Parathyroid adenoma (tissue), 2 donors: ENCODE measurements around the gene SYTL5.

Source experiments
- H2AFZ ChIP-seq: fragments of 300-600 bp; sonication (generic); one replicate; pipeline ENCODE4 v1.7.0; 2017; ENCODE audit warnings: antibody characterized with exemption, mild to moderate bottlenecking
- H3K27ac ChIP-seq: fragments of 300-600 bp; sonication (generic); one replicate; pipeline ENCODE4 v1.7.0; 2017
- H3K27me3 ChIP-seq: fragments of 300-600 bp; sonication (generic); one replicate; pipeline ENCODE4 v1.7.0; 2017; ENCODE audit warnings: low read length; ENCODE audit not compliant: control insufficient read depth, insufficient read depth
- H3K36me3 ChIP-seq: fragments of 300-600 bp; sonication (generic); one replicate; pipeline ENCODE4 v1.7.0; 2017; ENCODE audit warnings: low read length; ENCODE audit not compliant: control insufficient read depth, insufficient read depth
- H3K4me1 ChIP-seq: fragments of 300-600 bp; sonication (generic); one replicate; pipeline ENCODE4 v1.7.0; 2017; ENCODE audit warnings: control low read depth
- H3K4me2 ChIP-seq: fragments of 300-600 bp; sonication (generic); one replicate; pipeline ENCODE4 v1.7.0; 2017; ENCODE audit warnings: low read length
- H3K4me3 ChIP-seq: fragments of 300-600 bp; sonication (generic); one replicate; pipeline ENCODE4 v1.7.0; 2017; ENCODE audit warnings: low read depth, low read length
- H3K79me2 ChIP-seq: fragments of 300-600 bp; sonication (generic); one replicate; pipeline ENCODE4 v1.7.0; 2017; ENCODE audit warnings: control low read depth
- H3K9ac ChIP-seq: fragments of 300-600 bp; sonication (generic); one replicate; pipeline ENCODE4 v1.7.0; 2017; ENCODE audit warnings: mild to moderate bottlenecking
- H3K9me3 ChIP-seq: fragments of 300-600 bp; sonication (generic); one replicate; pipeline ENCODE4 v1.7.0; 2017; ENCODE audit warnings: low read length; ENCODE audit not compliant: control insufficient read depth
- CTCF ChIP-seq: fragments of 300-600 bp; sonication (generic); IDR thresholded peaks from one replicate; pipeline ENCODE4 v1.7.0; 2017; ENCODE audit warnings: antibody characterized with exemption, mild to moderate bottlenecking
- donor health status: primary hyperparathyroidism.

The SYTL5 gene

DNA sequence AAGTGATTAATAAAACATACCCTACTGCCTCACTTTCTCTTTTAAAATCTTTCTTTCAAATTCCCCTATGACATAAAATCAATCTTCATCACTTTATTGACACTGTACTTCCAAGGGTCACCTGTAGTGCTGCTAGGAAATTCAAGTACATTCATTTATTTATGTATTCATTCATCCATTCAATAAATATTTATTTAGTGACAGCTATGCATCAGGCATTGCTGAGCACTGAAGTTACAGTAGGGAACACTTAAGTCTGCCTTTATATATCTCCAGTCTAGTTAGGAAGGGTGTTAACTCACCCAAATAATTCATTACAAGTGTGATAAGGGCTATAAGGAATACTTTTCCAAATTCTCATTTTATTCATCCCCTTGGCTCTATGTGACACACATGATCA, 2.3 kb downstream of the SYTL5 start:
- Histone ChIP-seq H3K79me2 (no peaks in the 10 kb centered on the region), H3K27ac (no peak overlapping the region), H3K36me3 (no peaks in the 10 kb centered on the region), H3K9ac (no peak overlapping the region), H3K4me2 (no peak overlapping the region), H3K27me3 (no peaks in the 10 kb centered on the region), H3K4me3 (no peak overlapping the region), H3K9me3 (no peaks in the 10 kb centered on the region), H3K4me1 (no peaks in the 10 kb centered on the region), H2AFZ (no peak overlapping the region)
- TF ChIP-seq CTCF = no peak

- no peak overlapping the region for H3K4me3 ChIP-seq
- H3K27me3 ChIP-seq = no peaks in the 10 kb centered on the region
- H3K4me2 ChIP-seq = no peak overlapping the region
- no peak overlapping the region for H3K27ac ChIP-seq
- H3K9me3 ChIP-seq = no peaks in the 10 kb centered on the region
- no peak for TF ChIP-seq CTCF
- no peak overlapping the region for H2AFZ ChIP-seq
- H3K4me1 ChIP-seq = no peaks in the 10 kb centered on the region
- no peak overlapping the region for H3K9ac ChIP-seq
- H3K36me3 ChIP-seq = no peaks in the 10 kb centered on the region
- no peaks in the 10 kb centered on the region for H3K79me2 ChIP-seq
Observed at GRCh38 chrX:38009641-38010040, 3.3 kb downstream of the SYTL5 start.

GRCh38 chrX:38018766-38019425, 12.5 kb downstream of the SYTL5 start:
- Histone ChIP-seq H3K27ac (no peak overlapping the region), H2AFZ (no peak overlapping the region)

DNA sequence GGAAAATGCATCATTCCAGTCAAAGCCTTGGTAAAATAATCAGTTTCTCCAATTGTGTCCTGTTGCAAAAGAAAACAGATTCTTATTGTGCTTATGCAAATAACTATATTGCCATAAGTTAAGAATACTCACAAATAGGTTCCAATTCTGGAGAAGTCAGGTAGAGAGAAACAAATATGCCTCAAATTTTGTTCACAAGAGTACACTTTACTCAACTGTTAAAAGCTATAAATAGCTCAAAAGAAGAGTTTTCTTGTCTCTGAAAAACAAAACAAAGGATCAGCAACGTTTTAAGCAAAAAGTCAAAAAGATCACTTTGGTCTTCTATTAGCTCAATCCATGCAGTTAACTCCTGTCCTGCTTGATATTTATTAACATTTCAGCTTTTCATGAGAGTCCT, 21.9 kb downstream of the SYTL5 start:
- Histone ChIP-seq H3K79me2 (no peaks in the 10 kb centered on the region), H3K4me1 (no peaks in the 10 kb centered on the region), H3K4me2 (no peak overlapping the region), H3K9ac (no peak overlapping the region), H3K36me3 (no peaks in the 10 kb centered on the region), H2AFZ (no peak overlapping the region), H3K27ac (no peak overlapping the region), H3K27me3 (no peaks in the 10 kb centered on the region), H3K9me3 (no peaks in the 10 kb centered on the region), H3K4me3 (no peak overlapping the region)
- TF ChIP-seq CTCF = no peak

More at GRCh38 chrX:38018766-38019425, 12.5 kb downstream of the SYTL5 start:
- Histone ChIP-seq H3K4me1 (no peaks in the 10 kb centered on the region), H3K4me3 (no peak overlapping the region), H3K27me3 (no peaks in the 10 kb centered on the region), H3K36me3 (no peaks in the 10 kb centered on the region), H3K79me2 (no peaks in the 10 kb centered on the region), H3K4me2 (no peak overlapping the region), H3K9me3 (no peaks in the 10 kb centered on the region), H3K9ac (no peak overlapping the region)
- TF ChIP-seq CTCF = no peak

DNA sequence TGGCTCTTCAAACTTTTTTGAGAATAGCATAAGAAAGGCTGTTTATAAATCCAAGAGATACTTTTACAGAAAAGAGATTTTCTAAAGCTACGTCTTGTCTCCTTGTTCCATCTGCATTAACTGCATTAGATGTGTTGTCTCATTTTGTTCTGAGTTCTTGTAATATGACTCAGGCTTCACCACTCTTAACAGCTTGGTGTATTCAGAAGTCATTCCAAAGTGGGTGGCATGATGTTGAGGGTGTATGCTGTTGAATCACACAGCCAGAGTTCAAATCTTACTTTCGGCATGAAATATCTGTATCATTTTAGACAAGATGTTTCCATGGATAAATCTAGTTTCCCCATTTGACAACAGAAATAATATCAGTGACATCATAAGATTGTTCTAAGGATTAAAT, 30.1 kb downstream of the SYTL5 start:
- H3K27me3 ChIP-seq = no peaks in the 10 kb centered on the region
- H3K9me3 ChIP-seq = no peaks in the 10 kb centered on the region
- no peaks in the 10 kb centered on the region for H3K4me1 ChIP-seq
- no peaks in the 10 kb centered on the region for H3K79me2 ChIP-seq
- no peak overlapping the region for H3K9ac ChIP-seq
- TF ChIP-seq CTCF = no peak
- H3K36me3 ChIP-seq = no peaks in the 10 kb centered on the region
- H3K4me3 ChIP-seq = no peak overlapping the region
- H3K27ac ChIP-seq = no peak overlapping the region
- no peak overlapping the region for H3K4me2 ChIP-seq
- no peak overlapping the region for H2AFZ ChIP-seq
